ENCODE measurements around the gene PVALB. TPM values are rescaled to one million over a fixed set of nuclear protein-coding genes. Genes with fewer than 3 reads are reported as not detected.

The PVALB gene
- total RNA-seq, 2 experiments from 2014 or later: not detected

GRCh38 chr22:36753916-36754315, 62.9 kb downstream of the PVALB start:
- Mint-ChIP-seq H3K4me1 (no peaks in the 10 kb centered on the region), H3K27ac (no peak overlapping the region), H3K27me3 (peaks cover 4% of the 10 kb centered on the region), H3K4me3 (no peak overlapping the region), H3K36me3 (ENCODE audit: low read depth) (no peaks in the 10 kb centered on the region), H3K9me3 (ENCODE audit: low read depth) (no peaks in the 10 kb centered on the region)
- POLR2A ChIA-PET: no interaction called here
- CTCF ChIA-PET: no interaction called here
- no peak for DNase-seq
- ATAC-seq: no peak
- intact Hi-C loops (cut with DNase I, micrococcal nuclease): no loop called here

- Mint-ChIP-seq H3K9me3 (ENCODE audit: low read depth) (no peaks in the 10 kb centered on the region), H3K36me3 (ENCODE audit: low read depth) (no peaks in the 10 kb centered on the region), H3K4me1 (no peaks in the 10 kb centered on the region), H3K4me3 (no peak overlapping the region), H3K27me3 (peaks cover 4% of the 10 kb centered on the region), H3K27ac (no peak overlapping the region)
- CTCF ChIA-PET: no interaction called here
- intact Hi-C loops (cut with DNase I, micrococcal nuclease): no loop called here
- DNase-seq (no peak), ATAC-seq (no peak)
- POLR2A ChIA-PET: no interaction called here
These were observed 63.6 kb downstream of the PVALB start for GRCh38 chr22:36753120-36753802.

Other genes starting within 250 kb of the PVALB start
- not detected for gene CACNG2, start 113.3 kb downstream of the PVALB start, total RNA-seq
- 10 to 100 TPM; 14.9 to 21.6 TPM for gene IFT27, start 40.9 kb downstream of the PVALB start, total RNA-seq
- gene NCF4, start 44.0 kb upstream of the PVALB start, total RNA-seq: 1 to 10 TPM; 3.8 to 3.9 TPM
- under 1 TPM; 0.30 to 0.54 TPM for gene CSF2RB, start 96.6 kb upstream of the PVALB start, total RNA-seq
- gene TST, start 202.4 kb upstream of the PVALB start, total RNA-seq: 1 to 10 TPM; 1.8 to 2.1 TPM
- gene MPST, start 202.7 kb upstream of the PVALB start, total RNA-seq: 10 to 100 TPM; 10.6 to 11.0 TPM
- gene KCTD17, start 234.7 kb upstream of the PVALB start, total RNA-seq: 10 to 100 TPM; 32.5 to 36.8 TPM

Data from activated CD4-positive, alpha-beta T cell treated with anti-CD3 and anti-CD28 coated beads for 36 hours (primary cell).